HCT116 (cell line): ENCODE measurements around the gene MEN1. TPM values are rescaled to one million over a fixed set of nuclear protein-coding genes. Genes with fewer than 3 reads are reported as not detected.

Experiments used
- CBX3 ChIP-seq: IDR thresholded peaks from 2 replicates; pipeline ENCODE4 v1.6.1; 2012; ENCODE audit warnings: low read depth
- EZH2phosphoT487 ChIP-seq: fragments of 200-600 bp; IDR thresholded peaks from 2 replicates; pipeline ENCODE4 v1.6.1; 2018; ENCODE audit warnings: antibody characterized with exemption, borderline replicate concordance
- FOSL1 ChIP-seq: IDR thresholded peaks from 2 replicates; pipeline ENCODE4 v1.6.1; 2012; ENCODE audit warnings: low read depth
- TCF7L2 ChIP-seq: IDR thresholded peaks from 2 replicates; pipeline ENCODE4 v1.7.0; 2011; ENCODE audit warnings: borderline replicate concordance, inconsistent platforms; ENCODE audit not compliant: insufficient read depth, insufficient read length; ENCODE audit errors: extremely low read depth
- YY1 ChIP-seq: IDR thresholded peaks from 2 replicates; pipeline ENCODE4 v1.6.1; 2011; ENCODE audit warnings: low read length, low read depth, moderate library complexity, mild to moderate bottlenecking; ENCODE audit not compliant: insufficient replicate concordance; ENCODE audit errors: extremely low read depth
- ZNF274 ChIP-seq: fragments of 200-500 bp; sonication (Bioruptor generic); IDR thresholded peaks from 2 replicates; pipeline ENCODE4 v1.6.1; 2014; ENCODE audit warnings: mild to moderate bottlenecking, low read depth, low read length, inconsistent platforms
- total RNA-seq: library from RNA; stranded (reverse); gene quantifications from one replicate; pipeline ENCODE4 v1.2.1, GENCODE V29; 2021; ENCODE audit not compliant: unreplicated experiment
- TF ChIP-seq, protein P1 (sequence below): IDR thresholded peaks from 2 replicates; pipeline ENCODE4 v1.6.1; 2011; ENCODE audit warnings: mild to moderate bottlenecking, low read length, moderate library complexity; ENCODE audit not compliant: insufficient replicate concordance; ENCODE audit errors: extremely low read depth
- TF ChIP-seq, protein P2 (sequence below): IDR thresholded peaks from 2 replicates; pipeline ENCODE4 v1.6.1; 2012; ENCODE audit warnings: low read depth

MEN1 gene
- total RNA-seq, 1 experiment from 2014 or later: 62.1 TPM

DNA sequence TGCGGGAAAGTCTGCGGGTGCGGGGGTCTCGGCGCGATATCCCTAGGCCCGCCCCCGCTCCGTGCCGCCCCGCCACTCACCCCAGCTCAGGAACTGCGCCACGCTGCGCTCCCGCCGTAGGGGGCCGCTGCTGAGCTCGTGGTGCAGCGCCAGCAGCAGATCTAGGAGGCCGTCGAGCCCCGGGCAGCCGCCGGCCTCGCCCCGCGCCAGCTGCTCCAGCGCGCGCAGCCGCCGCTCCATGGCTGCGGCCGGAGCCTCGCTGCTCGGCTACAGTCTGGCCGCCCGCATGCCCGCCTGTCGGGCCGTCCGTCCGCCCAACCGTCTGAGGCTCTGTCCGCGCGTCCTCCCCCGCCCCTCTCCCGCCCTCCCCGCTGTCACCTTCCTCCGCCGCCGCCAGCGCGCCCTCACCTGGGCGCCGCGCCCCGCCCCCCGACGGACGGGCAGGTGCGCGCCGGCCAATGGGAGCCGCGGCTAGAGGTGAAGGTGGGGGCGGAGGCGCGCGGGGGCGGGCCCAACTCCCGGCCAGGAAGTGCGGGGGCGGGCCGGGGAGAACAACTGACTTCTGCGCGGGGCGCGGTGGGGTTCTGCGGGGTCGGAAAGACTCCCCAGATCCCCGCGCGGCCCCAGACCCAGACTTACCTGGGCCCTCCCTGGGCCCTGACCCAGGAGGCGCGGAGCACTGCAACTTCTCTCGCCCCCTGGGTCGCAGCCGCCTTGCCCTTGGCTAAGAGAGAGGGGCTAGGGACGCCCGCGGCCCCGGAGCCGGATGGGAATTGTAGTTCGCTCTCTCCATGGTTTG, 34.2 kb upstream of the MEN1 start, which contains the start of gene CDC42BPG (continued):
- TF ChIP-seq, protein P1, sequence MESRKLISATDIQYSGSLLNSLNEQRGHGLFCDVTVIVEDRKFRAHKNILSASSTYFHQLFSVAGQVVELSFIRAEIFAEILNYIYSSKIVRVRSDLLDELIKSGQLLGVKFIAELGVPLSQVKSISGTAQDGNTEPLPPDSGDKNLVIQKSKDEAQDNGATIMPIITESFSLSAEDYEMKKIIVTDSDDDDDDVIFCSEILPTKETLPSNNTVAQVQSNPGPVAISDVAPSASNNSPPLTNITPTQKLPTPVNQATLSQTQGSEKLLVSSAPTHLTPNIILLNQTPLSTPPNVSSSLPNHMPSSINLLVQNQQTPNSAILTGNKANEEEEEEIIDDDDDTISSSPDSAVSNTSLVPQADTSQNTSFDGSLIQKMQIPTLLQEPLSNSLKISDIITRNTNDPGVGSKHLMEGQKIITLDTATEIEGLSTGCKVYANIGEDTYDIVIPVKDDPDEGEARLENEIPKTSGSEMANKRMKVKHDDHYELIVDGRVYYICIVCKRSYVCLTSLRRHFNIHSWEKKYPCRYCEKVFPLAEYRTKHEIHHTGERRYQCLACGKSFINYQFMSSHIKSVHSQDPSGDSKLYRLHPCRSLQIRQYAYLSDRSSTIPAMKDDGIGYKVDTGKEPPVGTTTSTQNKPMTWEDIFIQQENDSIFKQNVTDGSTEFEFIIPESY: no peak
- TF ChIP-seq FOSL1 (no peak), CBX3 (no peak), YY1 (no peak), ZNF274 (no peak), TCF7L2 (peak; percentile 28), EZH2phosphoT487 (no peak)
- TF ChIP-seq, protein P2, sequence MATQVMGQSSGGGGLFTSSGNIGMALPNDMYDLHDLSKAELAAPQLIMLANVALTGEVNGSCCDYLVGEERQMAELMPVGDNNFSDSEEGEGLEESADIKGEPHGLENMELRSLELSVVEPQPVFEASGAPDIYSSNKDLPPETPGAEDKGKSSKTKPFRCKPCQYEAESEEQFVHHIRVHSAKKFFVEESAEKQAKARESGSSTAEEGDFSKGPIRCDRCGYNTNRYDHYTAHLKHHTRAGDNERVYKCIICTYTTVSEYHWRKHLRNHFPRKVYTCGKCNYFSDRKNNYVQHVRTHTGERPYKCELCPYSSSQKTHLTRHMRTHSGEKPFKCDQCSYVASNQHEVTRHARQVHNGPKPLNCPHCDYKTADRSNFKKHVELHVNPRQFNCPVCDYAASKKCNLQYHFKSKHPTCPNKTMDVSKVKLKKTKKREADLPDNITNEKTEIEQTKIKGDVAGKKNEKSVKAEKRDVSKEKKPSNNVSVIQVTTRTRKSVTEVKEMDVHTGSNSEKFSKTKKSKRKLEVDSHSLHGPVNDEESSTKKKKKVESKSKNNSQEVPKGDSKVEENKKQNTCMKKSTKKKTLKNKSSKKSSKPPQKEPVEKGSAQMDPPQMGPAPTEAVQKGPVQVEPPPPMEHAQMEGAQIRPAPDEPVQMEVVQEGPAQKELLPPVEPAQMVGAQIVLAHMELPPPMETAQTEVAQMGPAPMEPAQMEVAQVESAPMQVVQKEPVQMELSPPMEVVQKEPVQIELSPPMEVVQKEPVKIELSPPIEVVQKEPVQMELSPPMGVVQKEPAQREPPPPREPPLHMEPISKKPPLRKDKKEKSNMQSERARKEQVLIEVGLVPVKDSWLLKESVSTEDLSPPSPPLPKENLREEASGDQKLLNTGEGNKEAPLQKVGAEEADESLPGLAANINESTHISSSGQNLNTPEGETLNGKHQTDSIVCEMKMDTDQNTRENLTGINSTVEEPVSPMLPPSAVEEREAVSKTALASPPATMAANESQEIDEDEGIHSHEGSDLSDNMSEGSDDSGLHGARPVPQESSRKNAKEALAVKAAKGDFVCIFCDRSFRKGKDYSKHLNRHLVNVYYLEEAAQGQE: no peak
